GM21390 (cell line): ENCODE measurements around the gene PES1.
"Not testable (repeated sequence)": the region's sequence is repeated elsewhere in the genome, so short reads cannot be mapped to it uniquely, and the experiment has no call there.

Source experiments
- ATAC-seq: cut with Tn5 transposase; IDR thresholded peaks from one replicate; pipeline ENCODE4 v1.9.1; 2021; ENCODE audit not compliant: unreplicated experiment

PES1 gene

GRCh38 chr22:30556388-30556787 is 35.3 kb downstream of the PES1 start:
- no peak for ATAC-seq

- no peak for ATAC-seq
These were observed 36.2 kb downstream of the PES1 start for GRCh38 chr22:30555282-30556210.

- no peak for ATAC-seq
These were observed 37.7 kb downstream of the PES1 start for GRCh38 chr22:30553971-30554370.

- no peak for ATAC-seq
These were observed 39.0 kb downstream of the PES1 start for GRCh38 chr22:30552719-30553118.

- ATAC-seq: not testable (repeated sequence)
These were observed 39.9 kb downstream of the PES1 start for GRCh38 chr22:30551813-30552212.

GRCh38 chr22:30547188-30547587 is 44.5 kb downstream of the PES1 start:
- ATAC-seq: no peak

- no peak for ATAC-seq
These were observed 45.1 kb downstream of the PES1 start, which contains the start of gene SEC14L6 for GRCh38 chr22:30546616-30547015. SEC14L6 (minus strand) TSS chr22:30546741; CDS start chr22:30546682, 59 bp downstream.

- no peak for ATAC-seq
These were observed 48.9 kb downstream of the PES1 start for GRCh38 chr22:30542811-30543188.

GRCh38 chr22:30541961-30542810 is 49.5 kb downstream of the PES1 start:
- no peak for ATAC-seq

GRCh38 chr22:30541511-30541910 is 50.2 kb downstream of the PES1 start:
- ATAC-seq: not testable (repeated sequence)

- no peak for ATAC-seq
These were observed 52.3 kb downstream of the PES1 start for GRCh38 chr22:30539368-30539767.

- ATAC-seq: no peak
These were observed 53.4 kb downstream of the PES1 start for GRCh38 chr22:30538280-30538679.

- no peak for ATAC-seq
These were observed 54.5 kb downstream of the PES1 start for GRCh38 chr22:30537083-30537731.

- ATAC-seq: no peak
These were observed 56.5 kb downstream of the PES1 start for GRCh38 chr22:30535182-30535581.

- ATAC-seq: no peak
These were observed 59.8 kb downstream of the PES1 start for GRCh38 chr22:30531651-30532608.

- no peak for ATAC-seq
These were observed 65.1 kb downstream of the PES1 start for GRCh38 chr22:30526656-30527055.
